ENCODE results near the gene NMUR1.

Gene NMUR1

GRCh38 chr2:231554327-231554726, 24.1 kb upstream of the NMUR1 start:
- no peak for DNase-seq (ENCODE audit: low read depth, low spot score)

DNA sequence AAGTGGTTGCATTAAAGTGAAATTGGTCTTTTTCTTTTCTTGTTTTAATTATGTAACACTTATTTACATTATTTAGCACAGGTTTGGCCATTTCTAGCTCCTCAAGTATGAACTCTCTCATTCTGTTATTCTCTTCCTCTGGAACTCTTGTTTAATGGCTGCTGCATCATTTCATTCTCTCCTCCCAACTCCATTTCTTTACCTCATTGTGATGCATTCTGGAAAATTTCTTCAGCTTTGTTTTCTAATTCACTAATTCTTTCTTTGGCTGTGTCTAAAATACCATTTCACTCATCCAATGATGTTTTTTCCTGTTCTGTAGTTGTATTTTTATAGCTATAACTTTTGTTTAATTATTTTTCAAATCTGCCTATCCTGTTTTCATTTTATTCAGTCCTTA, 22.5 kb upstream of the NMUR1 start:
- DNase-seq (ENCODE audit: low read depth, low spot score) = no peak

GRCh38 chr2:231549446-231550239, 19.4 kb upstream of the NMUR1 start:
- no peak for DNase-seq (ENCODE audit: low read depth, low spot score)

GRCh38 chr2:231548752-231549151, 18.5 kb upstream of the NMUR1 start:
- DNase-seq (ENCODE audit: low read depth, low spot score) = no peak

GRCh38 chr2:231547315-231548110, 17.3 kb upstream of the NMUR1 start:
- DNase-seq (ENCODE audit: low read depth, low spot score) = no peak

- no peak for DNase-seq (ENCODE audit: low read depth, low spot score)
These were observed 15.9 kb upstream of the NMUR1 start for GRCh38 chr2:231546014-231546715.

- no peak for DNase-seq (ENCODE audit: low read depth, low spot score)
These were observed 15.1 kb upstream of the NMUR1 start for GRCh38 chr2:231545105-231545902.

GRCh38 chr2:231542136-231542535, 11.9 kb upstream of the NMUR1 start:
- no peak for DNase-seq (ENCODE audit: low read depth, low spot score)

- no peak for DNase-seq (ENCODE audit: low read depth, low spot score)
These were observed 11.4 kb upstream of the NMUR1 start for GRCh38 chr2:231541645-231542044.

DNA sequence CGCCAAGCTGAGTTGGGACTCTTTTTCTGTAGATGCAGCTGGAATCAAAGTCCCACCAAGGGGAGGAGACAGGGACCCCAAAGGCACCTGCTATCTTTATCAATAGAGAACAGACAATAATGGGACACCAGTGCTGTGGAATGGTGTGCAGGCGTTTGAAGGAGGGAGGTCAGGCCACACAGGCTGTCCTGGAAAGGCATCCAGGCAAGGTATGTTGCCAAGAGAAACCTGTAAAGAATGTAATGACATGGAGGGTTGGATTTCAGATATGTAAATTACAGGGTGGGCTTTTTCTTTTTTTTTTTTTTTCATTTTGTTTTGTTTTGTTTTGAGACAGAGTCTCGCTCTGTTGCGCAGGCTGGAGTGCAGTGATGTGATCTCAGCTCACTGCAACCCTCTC, 9.7 kb upstream of the NMUR1 start:
- DNase-seq (ENCODE audit: low read depth, low spot score) = no peak

- no peak for DNase-seq (ENCODE audit: low read depth, low spot score)
These were observed 5.7 kb upstream of the NMUR1 start for GRCh38 chr2:231535961-231536360.

GRCh38 chr2:231533777-231534125, 3.5 kb upstream of the NMUR1 start:
- DNase-seq (ENCODE audit: low read depth, low spot score) = no peak

GRCh38 chr2:231533086-231533776, 3.0 kb upstream of the NMUR1 start:
- DNase-seq (ENCODE audit: low read depth, low spot score) = no peak

DNA sequence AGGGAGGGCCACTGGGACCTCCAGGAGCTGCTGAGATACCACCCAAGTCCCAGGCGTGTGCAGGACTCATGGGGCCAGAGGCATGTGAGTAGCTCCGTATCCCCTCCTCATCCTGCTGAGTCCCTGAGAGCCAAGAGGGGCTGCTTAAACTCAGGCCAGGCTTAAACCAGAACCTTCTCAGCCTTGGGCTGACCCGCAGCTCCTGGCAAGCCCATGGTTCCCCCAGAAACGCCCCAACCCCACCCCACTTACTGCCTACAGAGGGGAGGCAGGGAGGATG, 2.5 kb upstream of the NMUR1 start:
- no peak for DNase-seq (ENCODE audit: low read depth, low spot score)

GRCh38 chr2:231531883-231532755, 1.9 kb upstream of the NMUR1 start:
- DNase-seq (ENCODE audit: low read depth, low spot score) = no peak

GRCh38 chr2:231531466-231531865, 1.2 kb upstream of the NMUR1 start:
- DNase-seq (ENCODE audit: low read depth, low spot score) = no peak

- no peak for DNase-seq (ENCODE audit: low read depth, low spot score)
These were observed 1.6 kb downstream of the NMUR1 start for GRCh38 chr2:231528636-231529030.

GRCh38 chr2:231527955-231528635, 2.1 kb downstream of the NMUR1 start:
- no peak for DNase-seq (ENCODE audit: low read depth, low spot score)

DNA sequence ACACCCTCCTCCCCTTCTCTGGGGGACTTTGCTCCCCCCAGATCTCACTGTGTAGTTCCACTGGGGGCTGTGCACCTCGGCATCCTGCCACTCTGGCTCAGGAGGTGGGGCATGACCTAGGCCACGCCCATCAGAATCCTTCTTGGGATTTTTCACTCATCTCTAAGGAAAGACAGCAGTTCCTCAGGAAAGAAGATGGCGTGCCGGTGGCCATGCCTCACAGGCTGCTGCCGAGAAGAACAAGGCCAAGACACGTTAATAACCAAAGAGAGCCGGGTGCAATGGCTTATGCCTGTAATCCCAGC, 3.2 kb downstream of the NMUR1 start:
- DNase-seq (ENCODE audit: low read depth, low spot score) = no peak
